Immature natural killer cell (primary cell): ENCODE results near the gene NBDY. TPM values are rescaled to one million over a fixed set of nuclear protein-coding genes. Genes with fewer than 3 reads are reported as not detected.

ENCODE experiments used
- DNase-seq, 3 donors: peaks; one replicate each; pipeline ENCODE4 v3.0.0; 2022; ENCODE audit warnings: mixed read lengths in 1 of 3
- H3K27ac Mint-ChIP-seq, 6 donors: one replicate each; pipeline ENCODE4 v1.8.0; 2020; ENCODE audit warnings: mixed read lengths in 6 of 6, mild to moderate bottlenecking in 5 of 6, inconsistent platforms in 4 of 6, moderate library complexity in 3 of 6
- H3K27me3 Mint-ChIP-seq, 3 donors: one replicate each; pipeline ENCODE4 v1.8.0; 2020 to 2021; ENCODE audit warnings: low read depth in 3 of 3, mild to moderate bottlenecking in 3 of 3, mixed read lengths in 3 of 3, moderate library complexity in 3 of 3, inconsistent platforms in 1 of 3
- H3K36me3 Mint-ChIP-seq, 3 donors: one replicate each; pipeline ENCODE4 v1.8.0; 2020; ENCODE audit warnings: mixed read lengths in 3 of 3, inconsistent platforms in 2 of 3, mild to moderate bottlenecking in 2 of 3
- H3K4me1 Mint-ChIP-seq, 2 donors: one replicate each; pipeline ENCODE4 v1.8.0; 2020; ENCODE audit warnings: inconsistent platforms in 2 of 2, mild to moderate bottlenecking in 2 of 2, mixed read lengths in 2 of 2, moderate library complexity in 1 of 2
- H3K4me3 Mint-ChIP-seq, 5 donors: one replicate each; pipeline ENCODE4 v1.8.0; 2020; ENCODE audit warnings: mild to moderate bottlenecking in 5 of 5, mixed read lengths in 5 of 5, inconsistent platforms in 3 of 5, moderate library complexity in 3 of 5
- H3K9me3 Mint-ChIP-seq, 6 donors: one replicate each; pipeline ENCODE4 v1.8.0; 2020; ENCODE audit warnings: mild to moderate bottlenecking in 6 of 6, mixed read lengths in 6 of 6, inconsistent platforms in 4 of 6, moderate library complexity in 3 of 6
- polyA plus RNA-seq, 3 donors: library from polyadenylated mRNA; unstranded; fragments of 300-500 nt; fragmentation: Illumina TruSeq; gene quantifications; one replicate each; pipeline ENCODE4 v1.2.3, GENCODE V29; 2021

NBDY gene
- polyA plus RNA-seq, 3 donors from 2014 or later: 45.8 to 49.8 (median 47.4) TPM

DNA sequence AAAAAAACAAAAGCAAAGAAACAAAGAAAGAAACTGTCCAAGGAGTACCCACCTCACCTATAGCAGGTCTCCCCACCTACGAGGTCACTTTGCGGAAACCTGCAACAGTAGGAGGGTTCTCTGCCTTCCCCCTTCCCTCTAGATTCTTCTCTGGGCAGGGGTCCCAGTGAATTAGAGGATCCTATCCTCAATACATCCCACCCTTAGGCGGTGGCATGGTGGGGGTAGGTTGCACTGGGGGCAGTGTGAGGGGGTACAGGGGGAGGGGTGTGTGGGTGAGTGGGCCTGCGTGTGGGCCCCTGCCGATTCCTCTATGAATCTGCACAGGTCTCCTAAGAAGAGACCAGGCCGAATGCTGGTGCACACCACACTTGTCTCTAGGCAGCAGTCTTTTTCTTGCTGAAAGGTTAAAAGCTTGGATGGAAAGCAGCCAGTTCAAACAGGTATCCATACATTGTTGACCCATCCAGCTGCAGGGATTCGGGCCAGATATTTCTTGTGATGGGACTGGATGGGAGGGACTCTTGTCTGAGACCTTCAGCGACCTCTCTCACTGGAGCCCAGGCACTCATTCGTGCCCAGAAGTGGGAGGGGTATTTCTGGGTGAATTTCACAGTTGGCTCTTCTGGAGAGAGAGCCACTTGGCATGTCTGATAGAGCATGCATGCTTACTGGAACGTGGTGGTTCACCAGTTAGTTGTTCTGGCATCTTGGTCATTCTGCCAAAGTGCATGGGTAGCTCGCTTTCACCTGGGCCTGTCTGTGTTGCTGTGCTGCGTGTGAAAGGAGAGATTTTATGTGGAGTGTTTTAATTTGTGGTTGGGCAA, 65.6 kb downstream of the NBDY start:
- H3K27me3 Mint-ChIP-seq: peaks cover 0 to 7% (median 1%) of the 10 kb centered on the region in 3 donors
- peaks cover 28 to 40% of the 10 kb centered on the region in 2 donors for H3K4me1 Mint-ChIP-seq
- peak overlapping the region in 1 of 6 donors; percentile 12 for H3K27ac Mint-ChIP-seq
- DNase-seq: no peak
- H3K36me3 Mint-ChIP-seq: peaks cover 0 to 7% (median 4%) of the 10 kb centered on the region in 3 donors
- no peaks in the 10 kb centered on the region for H3K9me3 Mint-ChIP-seq
- H3K4me3 Mint-ChIP-seq: no peak overlapping the region

DNA sequence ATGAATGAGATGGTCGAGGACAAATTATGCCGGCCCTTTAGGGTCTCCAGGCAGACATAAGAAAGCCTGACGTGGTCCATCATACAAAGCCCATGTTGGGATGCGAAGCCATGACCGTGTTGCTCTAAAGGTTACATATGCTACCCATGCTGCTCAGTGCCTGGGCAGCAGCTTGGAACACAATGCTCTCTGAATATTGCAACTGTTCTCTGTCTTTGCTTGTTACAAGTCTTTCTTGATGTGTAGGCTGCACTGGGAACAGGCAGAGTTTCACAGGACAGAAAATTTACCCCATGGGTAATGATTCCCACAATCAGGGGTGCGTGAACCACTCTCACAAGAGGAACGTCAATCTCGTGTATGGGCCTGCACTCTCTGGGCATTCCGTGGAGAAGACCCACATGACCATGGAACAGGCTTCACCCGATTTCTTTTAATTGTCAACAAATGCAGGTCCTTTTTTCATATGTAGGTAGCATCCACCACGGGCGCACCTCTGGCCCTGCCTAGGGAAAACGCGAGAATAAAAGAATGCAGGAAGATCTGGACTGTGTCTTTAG, 66.3 kb downstream of the NBDY start:
- Mint-ChIP-seq H3K27me3 (peaks cover 0 to 6% (median 1%) of the 10 kb centered on the region in 3 donors), H3K4me1 (peaks cover 29 to 45% of the 10 kb centered on the region in 2 donors), H3K36me3 (peaks cover 0 to 9% (median 8%) of the 10 kb centered on the region in 3 donors), H3K9me3 (no peaks in the 10 kb centered on the region), H3K4me3 (no peak overlapping the region), H3K27ac (peak overlapping the region in 1 of 6 donors; percentile 12)
- DNase-seq: no peak

DNA sequence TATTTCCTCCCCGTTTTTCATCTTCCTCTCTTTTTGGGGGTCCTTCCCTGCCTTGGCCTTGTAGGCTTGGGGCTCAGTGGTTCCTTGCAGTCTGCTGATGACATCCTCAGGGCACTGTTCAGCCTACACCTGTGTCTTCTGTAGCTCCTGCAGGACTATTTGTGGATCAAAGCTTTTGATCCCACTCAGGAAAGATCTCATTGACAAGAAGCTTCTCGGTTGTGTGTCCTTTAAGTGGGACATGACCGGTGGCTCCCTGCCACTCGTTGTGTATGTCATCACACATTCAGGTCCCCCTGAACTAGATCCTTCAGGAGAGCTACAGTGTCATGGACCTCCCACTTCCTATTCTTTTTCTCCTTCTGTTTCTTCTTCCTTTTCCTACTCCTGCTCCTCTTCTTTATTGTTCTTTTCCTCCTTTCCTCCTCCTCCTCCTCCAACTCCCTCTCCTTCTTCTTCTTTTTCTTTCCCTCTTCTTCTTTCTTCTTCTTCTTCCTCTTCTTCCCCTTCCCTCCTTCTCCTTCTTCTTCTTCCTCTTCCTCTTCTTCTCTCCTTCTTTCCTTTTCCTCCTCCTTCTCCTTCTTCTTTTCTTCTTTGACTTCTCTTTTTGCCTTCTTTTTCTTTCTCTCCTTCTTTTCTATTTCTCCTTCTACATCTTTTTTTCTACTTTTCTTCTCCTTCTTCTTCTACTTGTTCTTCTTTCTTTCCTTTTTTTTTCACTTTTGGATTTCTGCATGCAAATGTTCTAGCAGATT, 67.8 kb downstream of the NBDY start:
- no peak for DNase-seq
- H3K27me3 Mint-ChIP-seq: peaks cover 0 to 9% (median 5%) of the 10 kb centered on the region in 3 donors
- peak overlapping the region in 3 of 6 donors; percentile 15 to 75 (median 67) for H3K27ac Mint-ChIP-seq
- H3K9me3 Mint-ChIP-seq: no peaks in the 10 kb centered on the region
- no peak overlapping the region for H3K4me3 Mint-ChIP-seq
- H3K36me3 Mint-ChIP-seq: peaks cover 0 to 13% (median 4%) of the 10 kb centered on the region in 3 donors
- peaks cover 42 to 54% of the 10 kb centered on the region in 2 donors for H3K4me1 Mint-ChIP-seq

DNA sequence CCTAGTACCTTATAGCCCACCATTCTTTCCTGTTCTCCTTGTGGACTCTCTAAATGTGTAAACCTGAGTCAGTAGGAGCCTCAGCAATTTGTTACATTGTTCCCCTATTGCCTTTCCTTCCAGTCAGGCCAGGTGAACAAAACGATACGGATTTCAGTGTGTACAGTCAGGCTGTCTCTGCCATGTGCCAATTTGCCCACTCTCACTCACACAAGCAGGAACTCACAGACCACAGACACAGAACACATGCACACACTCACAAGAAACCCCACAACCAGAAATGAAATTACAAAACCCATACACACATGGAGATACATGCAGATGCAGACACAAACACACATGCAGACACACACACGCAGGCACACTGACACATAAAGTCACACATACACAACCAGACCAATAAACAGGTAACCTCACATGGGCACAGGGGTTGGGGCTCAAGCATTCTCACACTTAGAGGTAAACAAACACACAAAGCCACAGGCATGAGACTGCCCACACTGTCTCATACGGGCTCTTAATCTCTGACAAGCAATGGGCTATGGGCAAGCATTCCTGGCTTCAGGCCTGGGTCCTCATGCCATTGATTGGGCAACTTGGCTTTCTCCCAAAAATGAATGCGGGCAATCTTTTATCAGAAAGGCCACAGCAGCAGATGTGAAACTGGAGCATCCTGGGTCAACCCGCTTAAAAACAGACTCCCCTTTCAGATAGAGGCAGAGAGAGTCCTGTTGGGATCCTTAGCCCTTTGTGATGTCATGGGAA, 68.7 kb downstream of the NBDY start:
- Mint-ChIP-seq H3K4me1 (peaks cover 37 to 50% of the 10 kb centered on the region in 2 donors), H3K4me3 (peak overlapping the region in 4 of 5 donors; percentile 0 to 51 (median 19)), H3K36me3 (peaks cover 0 to 13% (median 4%) of the 10 kb centered on the region in 3 donors), H3K9me3 (no peaks in the 10 kb centered on the region), H3K27me3 (peaks cover 0 to 9% (median 5%) of the 10 kb centered on the region in 3 donors), H3K27ac (peak overlapping the region; percentile 0 to 75 (median 48))
- no peak for DNase-seq

DNA sequence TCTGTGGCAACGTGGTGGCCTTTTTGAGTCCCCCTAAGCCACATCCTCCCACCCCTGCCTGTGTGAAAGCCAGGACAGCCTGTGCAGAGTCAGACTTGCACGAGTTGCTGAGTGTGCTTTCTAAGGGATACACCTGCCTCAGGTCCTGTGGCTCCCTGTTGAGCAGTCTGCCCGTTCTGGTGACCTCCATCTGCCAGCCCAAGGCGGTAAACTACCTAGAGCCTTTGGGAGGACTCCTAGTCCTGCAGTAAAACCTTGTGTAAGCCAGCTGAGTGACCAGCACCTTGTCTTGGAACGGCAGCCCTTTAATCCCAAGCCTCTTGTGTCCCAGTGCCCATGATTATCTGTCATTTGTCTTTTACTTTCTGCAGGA, 69.3 kb downstream of the NBDY start:
- Mint-ChIP-seq H3K27me3 (peaks cover 0 to 9% (median 5%) of the 10 kb centered on the region in 3 donors), H3K4me3 (no peak overlapping the region), H3K27ac (peak overlapping the region in 1 of 6 donors; percentile 75), H3K36me3 (peaks cover 0 to 13% (median 4%) of the 10 kb centered on the region in 3 donors), H3K4me1 (peaks cover 40 to 55% of the 10 kb centered on the region in 2 donors), H3K9me3 (no peaks in the 10 kb centered on the region)
- no peak for DNase-seq

DNA sequence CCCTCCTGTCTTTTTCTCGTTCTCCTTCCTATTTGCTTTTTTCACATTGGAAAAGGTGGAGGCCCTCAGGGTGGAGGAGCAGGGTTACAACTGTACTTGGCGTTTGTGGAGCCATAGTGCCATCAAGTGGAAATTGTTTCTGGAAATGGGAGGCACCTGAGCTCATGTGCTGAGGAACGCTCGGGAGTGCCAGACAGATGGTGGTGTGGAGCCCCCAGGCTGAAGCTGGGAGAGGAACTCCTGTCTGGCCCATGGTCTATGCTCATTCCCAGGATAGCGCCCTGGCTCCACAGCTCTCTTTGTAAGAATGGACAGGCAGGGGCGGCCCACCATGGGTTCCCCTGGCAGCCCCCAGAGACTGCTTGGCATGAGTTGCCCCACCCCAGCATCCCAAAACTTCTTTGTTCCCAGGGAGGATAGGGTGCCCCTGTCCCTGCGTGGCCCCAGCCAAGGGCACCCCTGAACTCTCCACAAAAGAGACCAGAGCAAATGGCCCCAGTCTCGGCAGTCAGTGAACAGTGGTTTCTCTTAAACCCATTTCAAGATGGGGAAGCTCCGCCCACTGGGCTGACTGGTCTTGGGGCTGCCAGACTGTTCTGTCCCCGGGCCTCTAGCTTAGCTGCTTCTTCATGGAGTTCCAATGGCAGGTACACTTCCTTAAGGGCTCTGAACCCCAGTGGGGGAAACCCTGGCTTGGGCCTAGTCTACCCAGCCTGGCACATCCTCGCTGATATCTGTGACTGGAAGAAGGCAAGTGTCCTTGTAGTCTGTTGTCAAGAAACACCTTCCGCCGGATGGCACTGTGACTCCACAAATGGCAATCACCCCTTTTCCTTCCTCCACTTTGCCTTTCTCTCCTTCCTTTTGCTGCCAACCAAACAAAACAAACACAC, 70.1 kb downstream of the NBDY start:
- Mint-ChIP-seq H3K4me3 (no peak overlapping the region), H3K4me1 (peaks cover 43 to 62% of the 10 kb centered on the region in 2 donors)

DNA sequence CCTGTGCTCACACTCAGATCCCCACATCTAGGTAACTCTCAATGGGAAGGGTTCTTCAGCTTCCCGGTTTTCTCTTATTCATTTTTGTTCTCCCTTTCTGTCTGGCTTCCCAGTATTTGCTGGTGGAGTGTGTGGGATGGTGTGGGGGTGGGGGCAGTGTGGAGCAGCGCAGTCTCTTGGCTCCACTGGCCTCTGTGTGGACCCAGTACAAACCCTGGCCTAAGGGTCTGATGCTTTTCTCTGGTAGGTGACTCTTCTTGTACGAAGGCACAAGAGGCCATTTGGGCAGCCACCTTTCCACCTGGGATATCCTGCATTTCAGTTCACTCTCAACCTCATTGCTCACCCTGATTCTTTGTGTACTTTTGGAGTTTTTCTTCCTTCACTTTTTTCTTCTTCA, 71.3 kb downstream of the NBDY start:
- Mint-ChIP-seq H3K27me3 (peaks cover 0 to 9% (median 5%) of the 10 kb centered on the region in 3 donors), H3K36me3 (peaks cover 0 to 13% (median 4%) of the 10 kb centered on the region in 3 donors), H3K4me1 (peaks cover 43 to 62% of the 10 kb centered on the region in 2 donors), H3K9me3 (no peaks in the 10 kb centered on the region), H3K27ac (peak overlapping the region in 5 of 6 donors; percentile 10 to 70 (median 49)), H3K4me3 (peak overlapping the region in 1 of 5 donors; percentile 64)
- no peak for DNase-seq

More for the DNA sequence above, 70.1 kb downstream of the NBDY start:
- peak overlapping the region in 3 of 6 donors; percentile 12 to 59 (median 30) for H3K27ac Mint-ChIP-seq
- H3K27me3 Mint-ChIP-seq: peaks cover 0 to 9% (median 5%) of the 10 kb centered on the region in 3 donors
- DNase-seq: no peak
- no peaks in the 10 kb centered on the region for H3K9me3 Mint-ChIP-seq
- H3K36me3 Mint-ChIP-seq: peaks cover 0 to 13% (median 4%) of the 10 kb centered on the region in 3 donors

DNA sequence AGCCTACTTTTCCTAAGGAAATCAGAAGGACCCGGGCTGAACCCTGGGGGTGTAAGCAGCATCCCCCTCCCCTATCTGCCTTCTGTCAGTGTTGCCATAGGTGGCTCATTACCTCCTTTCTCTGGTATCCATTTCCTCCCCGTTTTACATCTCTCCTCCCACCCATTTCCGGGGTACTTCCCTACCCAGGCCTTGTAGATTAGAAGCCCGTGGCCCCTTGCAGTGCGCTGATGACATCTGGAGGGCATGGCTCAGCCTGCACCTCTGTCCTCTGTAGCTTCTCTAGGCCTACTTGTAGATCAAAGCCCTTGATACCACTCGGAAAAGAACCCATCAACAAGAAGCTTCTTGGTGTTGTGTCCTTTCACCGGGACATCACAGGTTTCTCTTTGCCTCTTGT, 71.8 kb downstream of the NBDY start:
- H3K9me3 Mint-ChIP-seq: no peaks in the 10 kb centered on the region
- H3K4me1 Mint-ChIP-seq: peaks cover 43 to 62% of the 10 kb centered on the region in 2 donors
- peaks cover 0 to 9% (median 6%) of the 10 kb centered on the region in 3 donors for H3K27me3 Mint-ChIP-seq
- peak overlapping the region in 3 of 5 donors; percentile 47 to 64 (median 63) for H3K4me3 Mint-ChIP-seq
- H3K36me3 Mint-ChIP-seq: peaks cover 0 to 13% (median 4%) of the 10 kb centered on the region in 3 donors
- peak in 2 of 3 donors; percentile 27 to 33 for DNase-seq
- peak overlapping the region; percentile 34 to 80 (median 62) for H3K27ac Mint-ChIP-seq

DNA sequence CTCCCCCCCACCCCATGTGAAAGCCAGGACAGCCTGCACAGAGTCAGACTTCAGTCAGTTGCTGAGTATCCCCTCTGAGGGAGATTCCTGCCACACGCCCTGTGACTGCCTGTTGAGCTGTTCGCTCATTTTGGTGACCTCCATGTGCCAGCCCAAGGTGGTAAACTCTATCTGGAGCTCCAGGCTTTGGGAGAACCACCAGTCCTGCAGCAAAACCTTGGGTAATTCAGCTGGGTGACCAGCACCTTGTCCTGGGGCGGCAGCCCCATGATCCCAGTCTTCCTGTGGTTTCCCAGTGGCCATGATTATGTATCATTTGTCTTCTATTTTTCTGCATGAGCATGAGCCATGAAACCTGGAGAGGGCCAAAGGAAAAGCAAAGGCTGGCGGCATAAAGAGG, 73.4 kb downstream of the NBDY start:
- H3K9me3 Mint-ChIP-seq: no peaks in the 10 kb centered on the region
- peaks cover 38 to 58% of the 10 kb centered on the region in 2 donors for H3K4me1 Mint-ChIP-seq
- H3K27ac Mint-ChIP-seq: no peak overlapping the region
- peak overlapping the region in 3 of 5 donors; percentile 74 to 92 (median 87) for H3K4me3 Mint-ChIP-seq
- DNase-seq: no peak
- H3K36me3 Mint-ChIP-seq: peaks cover 0 to 9% (median 4%) of the 10 kb centered on the region in 3 donors
- H3K27me3 Mint-ChIP-seq: peaks cover 0 to 9% (median 4%) of the 10 kb centered on the region in 3 donors

DNA sequence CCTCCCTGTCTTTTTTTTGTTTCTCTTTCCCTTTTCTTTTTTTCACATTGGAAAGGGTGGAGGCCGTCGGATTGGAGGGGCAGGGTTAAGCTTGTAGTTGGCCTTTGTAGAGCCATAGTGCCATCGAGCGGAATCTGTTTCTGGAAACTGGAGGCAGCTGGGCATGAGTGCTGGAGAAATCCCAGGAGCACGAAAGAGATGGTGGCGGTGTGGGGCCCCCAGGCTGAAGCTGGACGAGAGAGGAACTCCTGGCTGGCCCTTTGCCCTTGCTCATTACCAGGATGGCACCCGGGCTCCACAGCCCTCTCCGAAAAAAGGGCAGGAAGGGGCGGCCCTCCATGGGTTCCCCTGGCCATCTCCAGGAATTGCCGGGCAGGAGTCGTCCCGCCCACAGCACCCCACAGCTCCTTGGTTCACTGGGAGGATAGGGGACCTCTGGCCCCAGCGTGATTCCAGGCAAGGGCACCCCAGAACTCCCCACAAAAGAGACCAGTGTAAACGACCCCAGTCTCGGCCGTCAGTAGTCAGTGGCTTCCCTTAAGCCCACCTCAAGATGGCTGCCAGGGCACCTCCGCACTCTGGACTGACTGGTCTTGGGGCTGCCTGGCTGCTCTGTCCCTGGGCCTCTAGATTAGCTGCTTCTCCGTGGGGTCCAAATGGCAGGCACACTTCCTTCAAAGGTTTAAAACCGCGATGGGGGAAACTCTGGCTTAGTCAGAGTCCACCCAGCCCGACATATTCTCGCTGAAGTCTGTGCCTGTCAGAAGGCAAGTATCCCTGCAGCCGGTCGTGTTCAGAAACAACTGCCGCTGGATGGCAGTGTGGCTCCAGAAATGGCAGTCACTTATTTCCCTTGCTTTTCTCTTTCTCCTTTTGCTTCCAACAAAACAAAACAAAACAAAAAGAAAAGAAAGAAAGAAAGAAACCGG, 74.1 kb downstream of the NBDY start:
- Mint-ChIP-seq H3K9me3 (no peaks in the 10 kb centered on the region), H3K27me3 (peaks cover 0 to 7% (median 4%) of the 10 kb centered on the region in 3 donors), H3K4me3 (peak overlapping the region in 4 of 5 donors; percentile 87 to 93 (median 92)), H3K27ac (peak overlapping the region in 4 of 6 donors; percentile 23 to 88 (median 86)), H3K36me3 (peaks cover 0 to 9% (median 4%) of the 10 kb centered on the region in 3 donors), H3K4me1 (peaks cover 32 to 50% of the 10 kb centered on the region in 2 donors)
- DNase-seq: peak; percentile 66 to 76 (median 71)
